ENCODE measurements around the gene GTF2F1.
A peak's percentile ranks its signal among the peaks of the same experiment; 100 is the strongest.

GRCh38 chr19:6393074-6393982, at the start of gene GTF2F1:
- no peak for TF ChIP-seq CTCF (IDR thresholded peaks at IDR 0.05)
- peak; percentile 21 for TF ChIP-seq POLR2A (IDR thresholded peaks at IDR 0.05)
- peak; percentile 32 to 77 (median 56) for TF ChIP-seq POLR2AphosphoS5 (IDR thresholded peaks at IDR 0.05)

Measured in breast epithelium (tissue), 3 donors.